Gastroesophageal sphincter (tissue), 3 donors: Measurements from ENCODE around the gene OR10AD1.

Experiments
- EP300 ChIP-seq: sonication (generic); formaldehyde crosslinking; IDR thresholded peaks from one replicate; pipeline ENCODE4 v1.6.1; 2017; ENCODE audit warnings: antibody characterized with exemption, mild to moderate bottlenecking
- POLR2A ChIP-seq, 2 donors: fragments of 450-650 bp; IDR thresholded peaks; one replicate each; pipeline ENCODE4 v1.6.1; 2017; ENCODE audit warnings: antibody characterized with exemption in 2 of 2, mild to moderate bottlenecking in 2 of 2, moderate library complexity in 1 of 2
- POLR2AphosphoS5 ChIP-seq: sonication (generic); formaldehyde crosslinking; IDR thresholded peaks from one replicate; pipeline ENCODE4 v1.6.1; 2017; ENCODE audit warnings: antibody characterized with exemption
- TF ChIP-seq, protein P1 (sequence below), 4 experiments: fragments of 200-600 bp in 2 of 4; fragments of 450-650 bp in 2 of 4; sonication (generic) in 1 of 4; IDR thresholded peaks; one replicate each; pipeline ENCODE4 v1.5.1; 2017 to 2019; ENCODE audit warnings: antibody characterized with exemption in 4 of 4, mild to moderate bottlenecking in 2 of 4, moderate library complexity in 2 of 4

DNA sequence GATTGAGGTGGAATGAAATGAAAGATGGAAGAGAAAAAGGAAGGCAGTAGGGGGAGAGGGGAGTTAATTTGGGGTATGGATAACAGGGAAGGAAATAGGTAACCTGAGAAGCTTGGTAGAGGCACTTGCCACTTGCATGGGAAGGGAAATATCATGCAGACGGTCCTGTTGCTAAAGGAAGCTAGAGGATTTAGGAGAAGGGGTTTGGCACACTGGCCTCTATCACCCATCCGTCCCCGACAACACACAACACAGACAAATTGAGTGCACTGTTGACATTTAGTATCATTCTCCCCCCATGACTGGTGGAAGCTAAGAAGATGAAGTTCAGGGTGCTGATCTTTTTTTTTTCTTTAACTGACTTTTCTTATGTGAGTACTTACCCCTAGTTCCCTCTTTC, 2.0 kb downstream of the OR10AD1 start:
- TF ChIP-seq, protein P1, sequence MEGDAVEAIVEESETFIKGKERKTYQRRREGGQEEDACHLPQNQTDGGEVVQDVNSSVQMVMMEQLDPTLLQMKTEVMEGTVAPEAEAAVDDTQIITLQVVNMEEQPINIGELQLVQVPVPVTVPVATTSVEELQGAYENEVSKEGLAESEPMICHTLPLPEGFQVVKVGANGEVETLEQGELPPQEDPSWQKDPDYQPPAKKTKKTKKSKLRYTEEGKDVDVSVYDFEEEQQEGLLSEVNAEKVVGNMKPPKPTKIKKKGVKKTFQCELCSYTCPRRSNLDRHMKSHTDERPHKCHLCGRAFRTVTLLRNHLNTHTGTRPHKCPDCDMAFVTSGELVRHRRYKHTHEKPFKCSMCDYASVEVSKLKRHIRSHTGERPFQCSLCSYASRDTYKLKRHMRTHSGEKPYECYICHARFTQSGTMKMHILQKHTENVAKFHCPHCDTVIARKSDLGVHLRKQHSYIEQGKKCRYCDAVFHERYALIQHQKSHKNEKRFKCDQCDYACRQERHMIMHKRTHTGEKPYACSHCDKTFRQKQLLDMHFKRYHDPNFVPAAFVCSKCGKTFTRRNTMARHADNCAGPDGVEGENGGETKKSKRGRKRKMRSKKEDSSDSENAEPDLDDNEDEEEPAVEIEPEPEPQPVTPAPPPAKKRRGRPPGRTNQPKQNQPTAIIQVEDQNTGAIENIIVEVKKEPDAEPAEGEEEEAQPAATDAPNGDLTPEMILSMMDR (IDR thresholded peaks at IDR 0.05), result no peak
- TF ChIP-seq EP300 (no peak), POLR2A (IDR thresholded peaks at IDR 0.05) (no peak), POLR2AphosphoS5 (no peak)
